Measurements from ENCODE around the gene VRK2.
"Not testable (repeated sequence)": the region's sequence is repeated elsewhere in the genome, so short reads cannot be mapped to it uniquely, and the experiment has no call there.

Gene VRK2

DNA sequence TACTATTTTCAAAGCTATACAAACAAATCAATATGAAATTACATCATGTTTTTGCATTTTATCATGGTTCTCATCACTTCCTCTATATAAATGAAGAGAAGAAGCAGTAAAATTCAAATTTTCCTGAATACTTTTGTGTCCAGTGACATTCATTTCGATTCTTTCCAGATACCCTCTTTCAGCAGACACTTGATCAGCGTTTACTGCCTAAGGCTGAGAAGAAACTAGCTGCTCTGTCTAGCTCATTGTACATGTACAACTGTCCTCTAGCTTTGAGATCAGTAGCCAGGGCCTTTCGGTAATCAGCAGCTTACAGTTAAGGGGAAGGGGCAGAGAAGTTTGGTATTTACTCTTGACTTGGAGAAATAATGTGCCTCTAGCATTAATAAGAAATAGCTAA, 4.8 kb downstream of the VRK2 start:
- no peak overlapping the region for H3K27ac ChIP-seq
- no peak overlapping the region for H3K4me3 ChIP-seq

DNA sequence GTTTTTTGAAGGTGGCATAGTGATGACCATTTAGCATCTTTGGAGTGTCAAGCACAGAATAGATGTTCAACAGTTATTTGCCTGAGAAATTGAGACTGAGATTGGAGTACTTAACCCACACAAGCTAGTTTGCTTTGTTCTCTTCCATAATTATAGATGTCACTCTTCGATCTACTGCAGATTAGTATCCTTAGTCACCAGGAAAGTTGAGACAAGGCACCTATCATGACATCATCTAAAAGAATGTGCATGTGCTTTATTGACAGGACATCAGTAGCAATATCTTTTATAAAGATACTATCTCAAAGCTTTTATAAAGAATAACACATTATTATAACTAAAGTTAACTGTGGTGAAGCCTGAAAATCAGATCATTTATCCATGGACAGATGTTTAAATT, 6.4 kb downstream of the VRK2 start:
- no peak overlapping the region for H3K4me3 ChIP-seq
- no peak overlapping the region for H3K27ac ChIP-seq

DNA sequence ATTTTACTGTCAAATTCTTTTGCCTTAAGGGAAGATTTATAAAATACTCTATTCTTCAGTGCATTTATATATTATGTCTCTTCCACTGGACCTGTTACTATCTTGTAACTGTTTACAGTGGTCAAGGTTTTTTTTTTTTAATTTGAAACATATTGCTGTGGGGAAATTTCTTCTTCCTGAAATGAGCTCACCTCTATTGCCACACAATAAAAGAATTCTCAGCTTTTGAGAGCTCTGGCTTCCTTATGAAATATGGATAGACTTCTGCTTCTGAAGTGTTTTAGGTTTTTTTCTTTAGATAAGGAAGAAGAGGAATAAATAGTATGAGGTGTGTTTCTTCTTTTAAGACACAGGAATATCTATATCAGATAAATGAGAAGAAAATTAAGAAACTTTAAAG, 7.7 kb downstream of the VRK2 start:
- no peak overlapping the region for H3K27ac ChIP-seq
- no peak overlapping the region for H3K4me3 ChIP-seq

DNA sequence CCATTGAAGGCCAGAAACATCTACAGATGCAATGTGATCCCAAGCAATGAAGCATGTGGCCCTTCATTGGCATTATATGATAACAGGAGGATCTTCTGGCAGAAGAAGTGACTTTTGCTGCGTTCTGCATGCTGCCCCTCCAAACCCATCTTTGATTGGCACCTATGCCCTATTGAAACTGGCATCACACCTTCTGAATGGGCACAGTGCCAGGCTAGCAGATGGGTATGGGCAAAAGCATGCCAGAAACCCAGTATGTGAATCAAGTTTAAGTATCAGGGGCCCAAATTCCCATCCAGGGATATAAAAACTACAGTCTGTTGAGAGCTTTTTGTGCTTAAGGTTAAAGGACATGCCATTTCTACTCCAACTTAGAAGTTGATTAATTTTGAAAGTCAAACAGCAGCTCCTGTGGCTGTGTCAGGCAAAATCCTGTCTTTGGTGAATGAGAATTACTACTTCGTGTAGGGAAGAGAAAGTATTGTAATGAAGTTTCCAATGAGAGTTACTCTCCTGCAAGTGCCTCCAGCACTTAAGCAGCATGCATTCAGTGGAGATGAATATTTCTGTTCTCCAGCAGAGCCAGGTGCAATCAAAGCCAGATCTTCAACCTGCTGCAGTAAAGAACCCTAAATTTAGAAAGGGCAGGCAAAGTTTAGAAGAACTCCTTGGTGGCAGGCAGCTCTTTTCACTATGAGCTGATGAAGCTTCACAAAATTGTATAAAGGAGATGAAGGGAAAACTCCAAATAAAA, 8.6 kb downstream of the VRK2 start:
- Histone ChIP-seq H3K27ac (no peak overlapping the region), H3K4me3 (no peak overlapping the region)

DNA sequence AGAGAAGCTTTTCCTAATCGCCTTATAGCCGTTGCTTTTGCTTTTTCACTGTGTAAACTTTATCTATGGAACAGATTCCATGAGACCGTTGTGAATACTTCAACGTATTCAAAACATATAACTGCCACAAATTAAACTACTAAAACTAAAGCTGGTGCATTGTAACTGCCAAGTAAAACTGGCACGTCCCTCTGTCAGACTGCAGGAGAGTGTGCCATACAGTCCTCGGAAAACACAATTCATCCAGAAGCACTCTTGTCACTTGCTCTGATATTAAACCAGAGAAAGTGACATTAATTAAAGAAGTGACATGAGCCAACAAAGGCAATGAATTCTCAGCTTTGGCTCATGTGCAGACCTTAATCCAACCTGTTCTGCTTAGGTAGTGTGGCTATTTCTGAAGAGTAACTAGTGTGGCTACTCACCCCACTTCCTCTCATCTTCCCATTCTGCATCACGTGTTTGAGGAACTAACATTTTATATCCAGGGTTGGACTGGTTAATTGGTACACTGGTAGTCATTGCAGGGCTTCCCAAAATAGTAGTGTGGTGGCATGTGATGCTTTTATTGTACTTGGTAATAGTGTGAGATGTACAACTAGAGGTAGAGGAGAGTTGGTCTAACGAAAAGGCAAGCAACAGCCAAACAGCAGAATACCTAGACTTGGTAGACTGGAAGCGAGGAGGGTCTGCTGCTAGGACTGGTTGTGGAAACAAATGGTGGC, 9.7 kb downstream of the VRK2 start:
- H3K4me3 ChIP-seq = no peak overlapping the region

DNA sequence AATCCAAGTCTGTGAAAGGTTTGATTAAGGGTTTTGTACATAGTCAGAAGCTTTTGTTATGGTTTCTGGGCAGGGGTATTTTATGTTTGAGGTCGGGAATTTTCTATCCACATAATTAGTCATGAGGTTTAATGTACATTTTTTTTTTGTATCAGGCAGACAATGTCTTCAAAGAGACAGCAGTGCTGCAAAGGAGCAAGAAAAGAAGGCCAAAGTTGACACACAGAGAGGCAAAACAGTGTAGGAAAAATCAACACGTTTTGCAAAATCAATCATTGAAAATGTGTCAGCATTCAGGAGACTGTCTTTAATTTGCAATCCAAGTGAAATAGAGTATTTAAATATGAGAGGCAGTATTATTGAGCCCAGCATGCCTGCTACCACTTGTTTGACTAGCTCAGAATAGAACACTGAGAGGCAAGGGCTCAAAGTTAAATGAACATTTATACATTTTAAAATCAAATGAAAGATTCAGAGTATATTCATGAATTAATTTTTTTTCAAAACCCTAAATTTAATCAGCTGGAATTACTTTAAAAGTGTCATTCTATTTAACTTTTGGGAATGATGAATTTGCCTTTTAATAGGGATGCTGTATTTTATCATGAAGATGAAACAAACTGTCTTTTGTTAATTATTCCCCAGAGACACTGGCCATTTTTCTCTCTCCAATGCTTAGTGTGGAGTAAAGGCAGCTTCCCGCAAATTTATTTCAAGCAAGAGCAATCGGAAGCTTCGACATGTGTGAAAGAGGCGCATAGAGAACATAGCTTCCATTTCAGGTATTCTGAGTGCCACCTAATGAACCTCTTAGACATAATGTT, 11.3 kb downstream of the VRK2 start:
- no peak overlapping the region for H3K27ac ChIP-seq
- no peak overlapping the region for H3K4me3 ChIP-seq

More for the DNA sequence above, 9.7 kb downstream of the VRK2 start:
- H3K27ac ChIP-seq = no peak overlapping the region

DNA sequence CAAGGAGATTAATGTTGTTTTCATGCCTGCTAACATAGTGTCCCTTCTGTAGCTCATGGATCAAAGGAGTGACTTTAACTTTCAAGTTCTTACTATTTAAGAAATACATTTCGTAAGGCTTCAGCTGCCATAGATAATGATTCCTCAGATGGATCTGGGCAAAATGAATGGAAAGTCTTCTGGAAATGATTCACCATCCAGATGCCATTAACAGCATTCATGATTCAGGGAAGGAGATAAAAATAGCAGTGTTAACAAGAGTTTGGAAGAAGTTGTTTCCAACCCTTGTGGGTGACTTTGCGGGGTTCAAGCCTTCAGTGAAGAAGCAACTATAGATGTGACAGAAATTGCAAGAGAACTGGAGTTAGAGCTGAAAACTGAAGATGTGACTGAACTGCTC, 17.0 kb downstream of the VRK2 start:
- no peak overlapping the region for H3K4me3 ChIP-seq
- H3K27ac ChIP-seq = peak overlapping the region in 2 of 21 experiments; percentile 26 to 27

DNA sequence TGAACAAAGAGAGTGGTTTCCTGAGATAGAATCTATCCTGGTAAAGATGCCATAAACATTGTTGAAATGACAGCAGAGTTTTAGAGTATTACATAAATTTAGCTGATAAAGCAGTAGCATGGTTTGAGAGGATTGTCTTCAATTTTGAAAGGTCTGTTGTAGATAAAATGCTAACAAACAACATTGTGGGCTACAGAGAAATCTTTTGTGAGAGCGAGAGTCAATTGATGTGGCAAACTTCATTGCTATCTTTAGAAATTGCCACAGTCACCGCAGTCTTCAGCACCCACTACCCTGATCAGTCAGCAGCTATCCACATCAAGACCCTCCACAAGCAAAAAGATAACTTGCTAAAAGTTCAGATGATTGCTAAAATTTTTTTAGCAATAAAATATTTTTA, 17.5 kb downstream of the VRK2 start:
- H3K4me3 ChIP-seq = no peak overlapping the region
- peak overlapping the region in 2 of 21 experiments; percentile 26 to 27 for H3K27ac ChIP-seq

DNA sequence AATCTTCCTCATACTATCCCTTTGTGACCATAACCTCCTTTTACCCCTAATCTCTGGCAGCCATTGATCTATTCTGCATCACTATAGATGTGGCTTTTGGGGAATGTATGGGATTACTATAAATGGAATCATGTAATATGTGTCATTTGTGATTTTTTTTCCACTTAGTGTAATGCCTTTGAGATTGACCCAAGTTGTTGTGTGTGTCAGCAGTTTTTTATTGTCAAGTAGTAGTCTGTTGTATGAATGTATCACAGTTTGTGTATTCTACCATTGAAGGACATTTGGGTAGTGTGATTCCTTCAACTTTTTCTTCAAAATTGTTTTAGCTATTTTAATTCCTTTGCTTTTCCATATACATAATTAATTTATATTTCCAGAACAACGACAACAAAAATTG, 18.6 kb downstream of the VRK2 start:
- Histone ChIP-seq H3K4me3 (no peak overlapping the region), H3K27ac (no peak overlapping the region)

DNA sequence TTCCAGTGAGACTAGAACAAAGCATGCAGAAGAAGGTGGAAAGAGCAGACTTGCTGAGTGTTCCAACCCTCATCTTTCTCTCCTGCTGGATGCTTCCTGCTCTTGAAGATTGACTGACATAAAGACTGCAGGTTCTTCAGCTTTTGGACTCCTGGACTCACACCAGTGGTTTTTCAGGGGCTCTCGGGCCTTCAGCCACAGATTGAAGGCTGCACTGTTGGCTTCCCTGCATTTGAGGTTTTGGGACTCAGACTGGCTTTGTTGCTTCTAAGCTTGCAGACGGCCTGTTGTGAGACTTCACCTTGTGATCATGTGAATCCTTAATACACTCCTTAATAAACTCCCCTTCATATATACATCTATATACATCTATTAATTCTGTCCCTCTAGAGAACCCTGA, 20.4 kb downstream of the VRK2 start:
- Histone ChIP-seq H3K27ac (peak overlapping the region in 1 of 21 experiments; percentile 18), H3K4me3 (no peak overlapping the region)

DNA sequence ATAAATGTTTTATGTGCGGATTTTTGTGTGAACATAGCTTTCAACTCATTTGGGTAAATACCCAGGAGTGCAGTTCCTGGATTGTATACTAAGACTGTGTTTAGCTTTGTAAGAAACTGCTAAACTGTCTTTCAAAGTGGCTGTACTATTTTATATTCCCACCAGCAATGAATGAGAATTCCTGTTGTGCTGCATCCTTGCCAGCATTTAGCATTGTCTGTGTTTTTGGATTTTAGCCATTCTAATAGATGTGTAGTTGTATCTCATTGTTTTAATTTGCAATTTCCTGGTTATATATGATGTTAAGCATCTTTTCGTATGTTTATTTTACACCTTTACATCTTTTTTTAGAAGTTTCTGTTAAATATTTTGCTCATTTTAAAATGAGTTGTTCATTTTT, 24.2 kb downstream of the VRK2 start:
- H3K4me3 ChIP-seq = no peak overlapping the region
- no peak overlapping the region for H3K27ac ChIP-seq

DNA sequence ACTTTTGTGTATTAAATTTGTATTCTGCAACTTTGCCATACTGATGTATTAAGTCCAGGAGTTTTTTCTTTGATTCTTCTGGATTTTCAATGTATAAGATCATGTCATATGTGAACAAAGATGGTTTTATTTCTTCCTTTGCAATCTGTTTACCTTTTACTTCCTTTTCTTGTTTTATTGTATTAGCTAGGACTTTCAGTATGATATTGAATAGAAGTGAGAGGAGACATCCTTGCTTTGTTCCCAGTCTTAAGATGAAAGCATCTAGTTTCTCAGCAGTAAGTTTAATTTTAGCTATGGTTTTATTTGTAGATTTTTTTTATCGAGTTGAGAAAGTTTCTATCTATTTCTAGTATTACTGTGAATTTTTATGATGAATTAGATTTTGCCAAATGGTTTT, 25.5 kb downstream of the VRK2 start:
- Histone ChIP-seq H3K4me3 (no peak overlapping the region), H3K27ac (no peak overlapping the region)

DNA sequence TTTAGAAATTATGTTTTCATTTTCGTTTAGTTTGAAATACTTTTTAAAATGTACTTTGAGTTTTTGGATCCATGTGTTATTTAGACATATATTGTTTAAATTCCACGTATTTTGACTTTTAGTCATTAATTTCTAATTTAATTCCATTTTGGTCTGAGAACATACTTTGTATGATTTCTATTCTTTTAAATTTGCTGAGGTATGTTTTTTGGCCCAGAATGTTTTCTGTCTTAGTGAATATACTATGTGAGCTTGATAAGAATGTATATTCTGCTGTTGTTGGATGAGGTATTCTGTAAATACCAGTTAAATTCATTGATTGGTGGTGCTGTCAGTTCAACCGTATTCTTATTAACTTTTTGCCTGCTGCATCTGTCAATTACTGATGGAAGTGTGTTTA, 26.4 kb downstream of the VRK2 start:
- H3K4me3 ChIP-seq = no peak overlapping the region
- H3K27ac ChIP-seq = no peak overlapping the region

DNA sequence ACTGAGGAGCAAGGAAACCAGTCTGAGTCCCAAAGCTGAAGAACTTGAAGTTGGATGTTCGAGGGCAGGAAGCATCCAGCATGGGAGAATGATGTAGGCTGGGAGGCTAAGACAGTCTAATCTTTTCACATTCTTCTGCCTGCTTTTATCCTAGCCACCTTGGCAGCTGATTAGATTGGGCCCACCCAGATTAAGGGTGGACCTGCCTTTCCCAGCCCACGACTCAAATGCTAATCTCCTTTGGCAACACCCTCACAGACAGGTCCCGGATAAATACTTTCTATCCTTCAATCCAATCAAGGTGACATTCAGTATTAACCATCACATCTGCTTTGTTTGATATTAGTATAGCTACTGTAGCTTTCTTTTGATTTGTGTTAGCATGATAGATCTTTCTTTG, 27.1 kb downstream of the VRK2 start:
- no peak overlapping the region for H3K27ac ChIP-seq
- no peak overlapping the region for H3K4me3 ChIP-seq

DNA sequence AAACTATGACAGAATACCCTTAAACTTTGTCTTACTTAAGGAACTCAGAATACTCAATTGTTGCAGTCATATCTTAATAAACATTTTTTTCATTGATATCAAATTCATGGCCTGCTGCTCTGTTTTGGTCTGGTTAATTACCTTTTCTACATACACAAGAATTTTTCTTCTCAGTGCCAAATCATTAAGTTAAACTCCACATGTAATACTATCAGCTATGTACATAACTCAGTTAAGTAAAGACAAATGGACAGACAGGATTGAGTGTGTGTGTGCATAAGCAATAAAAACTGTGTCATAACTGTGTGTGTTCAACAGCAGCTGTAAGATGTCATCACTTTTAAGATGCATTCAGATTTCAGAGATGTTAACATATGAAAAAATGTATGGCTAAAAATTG, 34.4 kb downstream of the VRK2 start:
- H3K4me3 ChIP-seq = no peak overlapping the region
- H3K27ac ChIP-seq = no peak overlapping the region

DNA sequence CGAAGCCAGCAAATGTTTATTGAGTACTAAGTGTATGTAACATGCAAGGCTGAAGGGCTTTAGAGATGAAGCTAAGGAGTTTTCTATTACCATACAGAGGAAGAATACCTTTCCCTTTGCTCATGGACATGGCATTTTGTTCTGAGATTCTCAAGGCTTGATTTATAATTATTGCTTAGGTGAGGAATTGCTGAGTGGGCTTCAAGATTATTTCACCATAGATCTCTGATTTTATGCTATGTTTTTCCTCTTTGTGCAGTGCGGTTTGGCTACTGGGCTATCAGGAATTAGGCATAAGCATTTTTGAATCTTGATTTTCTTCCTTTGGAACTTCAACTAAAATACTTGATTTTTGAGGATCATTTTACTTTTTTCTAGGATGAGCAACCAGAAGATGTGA, 42.5 kb downstream of the VRK2 start:
- Histone ChIP-seq H3K27ac (no peak overlapping the region), H3K4me3 (no peak overlapping the region)

DNA sequence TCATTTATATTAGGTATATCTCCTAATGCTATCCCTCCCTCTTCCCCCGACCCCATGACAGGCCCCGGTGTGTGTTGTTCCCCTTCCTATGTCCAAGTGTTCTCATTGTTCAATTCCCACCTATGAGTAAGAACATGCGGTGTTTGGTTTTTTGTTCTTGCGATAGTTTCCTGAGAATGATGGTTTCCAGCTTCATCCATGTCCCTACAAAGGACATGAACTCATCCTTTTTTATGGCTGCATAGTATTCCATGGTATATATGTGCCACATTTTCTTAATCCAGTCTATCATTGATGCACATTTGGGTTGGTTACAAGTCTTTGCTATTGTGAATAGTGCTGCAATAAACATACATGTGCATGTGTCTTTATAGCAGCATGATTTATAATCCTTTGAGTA, 46.2 kb downstream of the VRK2 start:
- not testable (repeated sequence) for H3K27ac ChIP-seq, H3K4me3 ChIP-seq

DNA sequence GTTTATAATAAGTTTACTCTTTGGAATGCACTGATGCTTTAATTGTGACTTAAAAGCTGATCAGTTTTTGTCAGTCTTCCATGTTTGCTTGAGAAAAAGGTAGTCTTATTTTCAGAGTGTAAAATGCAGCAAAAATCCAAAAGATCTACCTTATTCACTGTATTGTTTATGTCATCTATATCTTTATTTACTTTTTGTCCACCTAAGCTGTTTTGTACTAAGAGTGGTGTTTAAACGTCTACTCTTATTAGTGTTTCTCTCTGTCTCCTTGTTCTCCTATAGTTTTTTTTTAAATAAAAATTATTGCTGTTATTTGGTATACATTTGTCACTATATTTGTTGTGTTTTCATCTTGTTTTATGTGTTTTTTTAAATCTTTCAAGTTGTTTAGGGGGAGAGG, 50.4 kb downstream of the VRK2 start:
- Histone ChIP-seq H3K4me3 (no peak overlapping the region), H3K27ac (no peak overlapping the region)

DNA sequence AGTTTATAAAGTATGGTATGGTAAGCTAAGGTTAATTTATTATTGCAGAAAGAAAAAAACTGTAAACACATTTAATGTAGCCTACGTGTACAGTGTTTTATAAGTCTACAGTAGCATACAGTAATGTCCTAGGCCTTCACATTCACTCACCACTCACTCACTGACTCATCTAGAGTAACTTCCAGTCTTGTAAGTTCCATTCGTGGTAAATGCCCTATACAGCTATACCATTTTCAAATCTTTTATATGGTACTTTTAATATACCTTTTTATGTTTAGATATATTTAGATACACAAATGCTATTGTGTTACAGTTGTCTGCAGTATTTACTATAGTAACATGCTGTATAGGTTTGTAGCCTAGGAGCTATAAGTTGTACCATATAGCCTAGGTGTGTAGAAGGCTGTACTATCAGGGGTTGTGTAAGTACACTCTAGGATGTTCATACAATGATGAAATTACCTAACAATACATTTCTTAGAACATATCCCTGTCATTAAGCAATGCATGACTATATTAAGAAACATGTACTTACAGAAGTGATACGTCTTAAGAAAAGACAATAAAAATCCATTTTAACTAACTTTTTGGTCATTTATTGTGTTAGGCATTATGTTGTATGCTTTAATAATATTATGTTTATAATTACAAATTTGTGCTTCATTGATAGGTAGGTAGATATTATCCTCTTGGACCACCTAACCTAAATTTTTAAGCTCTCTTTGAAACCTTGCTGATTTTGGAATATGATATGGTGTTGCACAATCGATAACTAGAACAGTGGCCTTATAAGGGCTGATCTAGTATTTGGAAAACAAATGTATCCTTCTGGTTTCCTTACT, 51.9 kb downstream of the VRK2 start:
- no peak overlapping the region for H3K4me3 ChIP-seq
- H3K27ac ChIP-seq = no peak overlapping the region
